Natural killer cell (primary cell): Measurements from ENCODE around the gene CCDC181. TPM values are rescaled to one million over a fixed set of nuclear protein-coding genes. Genes with fewer than 3 reads are reported as not detected.

Source experiments
- ATAC-seq, 3 donors: fragments of 150-1000 bp in 2 of 3; fragments of 200-7000 bp in 1 of 3; cut with Tn5 transposase; 1 replicate in 1 of 3; 2 replicates in 2 of 3; pipeline ENCODE4 v1.10.0; 2021; ENCODE audit warnings: mild to moderate bottlenecking in 2 of 3, moderate library complexity in 2 of 3
- DNase-seq, 2 donors: peaks; one replicate each; pipeline versions ENCODE4 v3.0.0 to v3.0.0-alpha.2; 2013 to 2021; ENCODE audit warnings: mixed read lengths in 1 of 2
- H3K27ac ChIP-seq: one replicate; pipeline ENCODE4 v1.5.1; 2013; ENCODE audit warnings: mild to moderate bottlenecking, low read length
- H3K27me3 ChIP-seq: one replicate; pipeline ENCODE4 v1.6.1; 2013; ENCODE audit warnings: low read length; ENCODE audit not compliant: control insufficient read depth, insufficient read depth
- H3K36me3 ChIP-seq: one replicate; pipeline ENCODE4 v1.6.1; 2013; ENCODE audit warnings: low read length; ENCODE audit not compliant: control insufficient read depth, insufficient read depth
- H3K4me1 ChIP-seq: one replicate; pipeline ENCODE4 v1.6.1; 2013; ENCODE audit warnings: low read length; ENCODE audit not compliant: control insufficient read depth, insufficient read depth
- H3K4me3 ChIP-seq: one replicate; pipeline ENCODE4 v1.5.1; 2013; ENCODE audit warnings: low read length
- H3K9me3 ChIP-seq: one replicate; pipeline ENCODE4 v1.6.1; 2013; ENCODE audit warnings: low read length; ENCODE audit not compliant: control insufficient read depth, insufficient read depth
- H3K27ac Mint-ChIP-seq, 2 donors: one replicate each; pipeline ENCODE4 v1.8.0; 2022; ENCODE audit warnings: mild to moderate bottlenecking in 2 of 2, mixed read lengths in 2 of 2, moderate library complexity in 1 of 2
- H3K27me3 Mint-ChIP-seq, 2 donors: one replicate each; pipeline ENCODE4 v1.8.0; 2022; ENCODE audit warnings: low read depth in 2 of 2, mixed read lengths in 2 of 2
- H3K36me3 Mint-ChIP-seq: one replicate; pipeline ENCODE4 v1.8.0; 2022; ENCODE audit warnings: mixed read lengths
- H3K4me1 Mint-ChIP-seq, 2 donors: one replicate each; pipeline ENCODE4 v1.8.0; 2022; ENCODE audit warnings: mixed read lengths in 2 of 2
- H3K4me3 Mint-ChIP-seq: one replicate; pipeline ENCODE4 v1.8.0; 2022; ENCODE audit warnings: mild to moderate bottlenecking, moderate library complexity, mixed read lengths
- H3K9me3 Mint-ChIP-seq, 2 donors: one replicate each; pipeline ENCODE4 v1.8.0; 2022; ENCODE audit warnings: mixed read lengths in 2 of 2
- WGBS: methylation state at CpG from one replicate; pipeline ENCODE4 v1.1.7; 2013; ENCODE audit warnings: missing lambda C conversion rate; ENCODE audit not compliant: insufficient coverage; 5-methylcytosine and 5-hydroxymethylcytosine counted together
- intact Hi-C: fragments of 100-400 bp; cut with micrococcal nuclease; formaldehyde crosslinking; loops from one replicate; pipeline ENCODE4 v1.14.2; 2022
- total RNA-seq, 4 donors: library from RNA; stranded (reverse); fragments of 120-200 nt in 1 of 4; gene quantifications; one replicate each; pipeline versions ENCODE4 v1.2.3 to v1.2.4, GENCODE V29; 2013 to 2022
- TF ChIP-seq, protein P1 (sequence below): fragments of 200-600 bp; IDR thresholded peaks from one replicate; pipeline ENCODE4 v1.8.0; 2022; ENCODE audit warnings: antibody characterized with exemption

Gene CCDC181
- total RNA-seq, 3 donors from 2014 or later (not counting 1 experiment from before 2014, with no cell fraction given), result not detected

DNA sequence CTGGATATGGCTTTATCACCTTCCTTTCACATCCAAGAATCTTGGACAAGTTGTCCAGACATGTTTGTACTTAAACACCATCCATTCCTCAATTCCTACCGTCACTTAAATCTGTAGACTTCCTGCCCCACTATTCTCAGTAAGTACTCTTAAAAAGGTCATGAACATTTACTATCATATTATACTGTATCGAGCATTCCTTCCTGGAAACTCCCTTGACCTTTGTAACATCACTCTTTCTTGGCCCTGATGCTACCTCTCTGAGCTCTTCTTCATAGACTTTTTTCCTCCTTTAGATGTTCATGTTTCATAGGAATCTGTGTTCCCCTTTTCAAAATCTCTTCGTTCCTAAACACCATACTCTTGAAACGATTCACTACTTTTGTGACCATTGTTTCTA lies 43.8 kb downstream of the CCDC181 start:
- Mint-ChIP-seq H3K9me3 (no peaks in the 10 kb centered on the region), H3K36me3 (peaks cover 21% of the 10 kb centered on the region), H3K4me1 (peaks cover 0 to 6% of the 10 kb centered on the region in 2 donors), H3K4me3 (no peak overlapping the region), H3K27ac (no peak overlapping the region), H3K27me3 (no peaks in the 10 kb centered on the region)
- no peak for DNase-seq
- Histone ChIP-seq H3K27me3 (no peaks in the 10 kb centered on the region), H3K36me3 (peaks cover 78% of the 10 kb centered on the region), H3K4me3 (no peak overlapping the region), H3K4me1 (no peaks in the 10 kb centered on the region), H3K9me3 (no peaks in the 10 kb centered on the region), H3K27ac (no peak overlapping the region)
- 94% methylated on average over 2 of the region's 4 CpGs for WGBS
- TF ChIP-seq, protein P1, sequence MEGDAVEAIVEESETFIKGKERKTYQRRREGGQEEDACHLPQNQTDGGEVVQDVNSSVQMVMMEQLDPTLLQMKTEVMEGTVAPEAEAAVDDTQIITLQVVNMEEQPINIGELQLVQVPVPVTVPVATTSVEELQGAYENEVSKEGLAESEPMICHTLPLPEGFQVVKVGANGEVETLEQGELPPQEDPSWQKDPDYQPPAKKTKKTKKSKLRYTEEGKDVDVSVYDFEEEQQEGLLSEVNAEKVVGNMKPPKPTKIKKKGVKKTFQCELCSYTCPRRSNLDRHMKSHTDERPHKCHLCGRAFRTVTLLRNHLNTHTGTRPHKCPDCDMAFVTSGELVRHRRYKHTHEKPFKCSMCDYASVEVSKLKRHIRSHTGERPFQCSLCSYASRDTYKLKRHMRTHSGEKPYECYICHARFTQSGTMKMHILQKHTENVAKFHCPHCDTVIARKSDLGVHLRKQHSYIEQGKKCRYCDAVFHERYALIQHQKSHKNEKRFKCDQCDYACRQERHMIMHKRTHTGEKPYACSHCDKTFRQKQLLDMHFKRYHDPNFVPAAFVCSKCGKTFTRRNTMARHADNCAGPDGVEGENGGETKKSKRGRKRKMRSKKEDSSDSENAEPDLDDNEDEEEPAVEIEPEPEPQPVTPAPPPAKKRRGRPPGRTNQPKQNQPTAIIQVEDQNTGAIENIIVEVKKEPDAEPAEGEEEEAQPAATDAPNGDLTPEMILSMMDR, result no peak
- no peak for ATAC-seq
- intact Hi-C loops, result no loop called here

DNA sequence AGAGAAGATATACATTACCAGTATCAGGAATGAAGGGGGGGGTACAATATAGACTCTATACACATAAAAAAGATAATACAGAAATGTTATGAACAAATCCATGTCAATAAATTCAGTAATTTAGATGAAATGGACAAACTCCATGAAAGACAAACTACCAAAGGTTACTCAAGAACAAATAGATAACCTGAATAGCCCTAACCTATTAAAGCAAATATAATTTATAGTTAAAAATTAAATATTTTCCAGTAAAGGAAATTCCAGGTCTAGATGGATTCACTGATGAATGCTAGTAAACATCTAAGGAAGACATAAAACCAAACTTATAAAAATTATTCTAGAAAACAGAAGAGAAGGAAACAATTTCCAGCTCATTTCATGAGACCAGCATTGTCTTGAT lies 46.1 kb downstream of the CCDC181 start:
- intact Hi-C loops, result no loop called here
- Histone ChIP-seq H3K27ac (no peak overlapping the region), H3K27me3 (no peaks in the 10 kb centered on the region), H3K9me3 (no peaks in the 10 kb centered on the region), H3K4me1 (no peaks in the 10 kb centered on the region), H3K36me3 (peaks cover 82% of the 10 kb centered on the region), H3K4me3 (no peak overlapping the region)
- no peak overlapping the region for H3K4me3 Mint-ChIP-seq
- TF ChIP-seq, protein P1, result no peak
- ATAC-seq, result no peak
- no peak overlapping the region for H3K27ac Mint-ChIP-seq
- H3K27me3 Mint-ChIP-seq, result no peaks in the 10 kb centered on the region
- no peaks in the 10 kb centered on the region for H3K9me3 Mint-ChIP-seq
- peaks cover 25% of the 10 kb centered on the region for H3K36me3 Mint-ChIP-seq
- peaks cover 0 to 6% of the 10 kb centered on the region in 2 donors for H3K4me1 Mint-ChIP-seq
- DNase-seq, result no peak

DNA sequence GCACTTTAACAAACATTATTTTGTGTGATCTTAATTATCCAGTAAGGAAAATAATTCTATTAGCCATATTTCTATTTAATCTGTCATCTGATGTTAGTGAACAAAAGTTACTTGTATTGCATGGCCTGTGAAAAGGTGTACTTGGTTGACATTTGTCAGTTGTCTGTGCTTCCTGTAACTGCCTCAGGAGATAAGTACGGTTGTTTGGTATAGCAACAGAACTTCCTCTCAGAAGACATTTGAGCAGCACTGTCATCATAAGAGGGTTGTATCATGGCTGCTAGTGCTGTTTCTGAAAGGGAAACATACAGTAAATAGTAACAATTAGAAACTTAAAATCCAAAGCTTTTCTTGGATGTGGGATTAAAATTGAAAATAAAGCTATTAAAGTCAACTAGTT lies 55.9 kb downstream of the CCDC181 start:
- Mint-ChIP-seq H3K27me3 (no peaks in the 10 kb centered on the region), H3K27ac (peak overlapping the region in 1 of 2 donors; percentile 23), H3K4me1 (peaks cover 12 to 13% of the 10 kb centered on the region in 2 donors), H3K4me3 (no peak overlapping the region), H3K9me3 (no peaks in the 10 kb centered on the region), H3K36me3 (peaks cover 9% of the 10 kb centered on the region)
- peaks cover 10% of the 10 kb centered on the region for H3K4me1 ChIP-seq
- 40% methylated on average over 1 of the region's 1 CpG for WGBS
- TF ChIP-seq, protein P1, result no peak
- DNase-seq, result peak in 1 of 2 donors; percentile 41
- peaks cover 40% of the 10 kb centered on the region for H3K36me3 ChIP-seq
- H3K27me3 ChIP-seq, result no peaks in the 10 kb centered on the region
- H3K9me3 ChIP-seq, result no peaks in the 10 kb centered on the region
- H3K4me3 ChIP-seq, result no peak overlapping the region
- H3K27ac ChIP-seq, result no peak overlapping the region
- ATAC-seq, result no peak
- intact Hi-C loops, result no loop called here

DNA sequence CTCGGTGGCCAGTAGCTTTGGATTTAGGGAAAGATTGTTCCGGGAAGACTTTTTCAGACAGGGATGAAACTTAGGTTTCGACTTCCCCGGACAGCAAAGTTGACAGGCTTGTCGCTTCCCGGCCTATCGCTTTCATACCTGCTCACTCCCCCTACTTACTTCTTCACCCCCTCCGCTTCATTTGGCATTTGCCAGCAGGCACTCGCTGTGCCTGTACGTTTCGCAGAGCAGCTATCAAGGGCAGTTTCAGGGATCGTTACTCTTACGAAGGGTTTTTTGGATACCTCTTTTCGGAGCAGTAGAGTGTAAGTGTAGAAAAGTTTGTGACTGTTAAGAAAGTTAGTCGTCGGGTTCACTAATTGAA lies 58.9 kb downstream of the CCDC181 start:
- Histone ChIP-seq H3K4me1 (peaks cover 10% of the 10 kb centered on the region), H3K36me3 (peaks cover 28% of the 10 kb centered on the region), H3K27ac (peak overlapping the region; percentile 77), H3K4me3 (peak overlapping the region; percentile 70), H3K9me3 (no peaks in the 10 kb centered on the region), H3K27me3 (no peaks in the 10 kb centered on the region)
- DNase-seq (peak; percentile 15 to 59), ATAC-seq (no peak)
- peaks cover 9% of the 10 kb centered on the region for H3K36me3 Mint-ChIP-seq
- no peak overlapping the region for H3K4me3 Mint-ChIP-seq
- H3K27ac Mint-ChIP-seq, result no peak overlapping the region
- H3K4me1 Mint-ChIP-seq, result peaks cover 12 to 16% of the 10 kb centered on the region in 2 donors
- no peaks in the 10 kb centered on the region for H3K9me3 Mint-ChIP-seq
- TF ChIP-seq, protein P1, result no peak
- WGBS, result under 1% methylated on average over 16 of the region's 16 CpGs
- H3K27me3 Mint-ChIP-seq, result no peaks in the 10 kb centered on the region
- intact Hi-C loops, result loop anchor here (1.0 to 10.0 kb wide), 7 partner anchors 56 to 1431 kb away; partner anchors contain the start of genes ATP1B1, DCAF6, MPC2 and SFT2D2
